ENCODE measurements around the gene CPVL.

GRCh38 chr7:29045258-29046086 is 100.9 kb downstream of the CPVL start:
- TF ChIP-seq CTCF (conservative IDR thresholded peaks at IDR 0.05) (no peak), ZFX (IDR thresholded peaks at IDR 0.05) (no peak)

Data from C4-2B (cell line).